Subcutaneous preadipocyte (primary cell): ENCODE data around the gene ZSCAN31. TPM values are rescaled to one million over a fixed set of nuclear protein-coding genes. Genes with fewer than 3 reads are reported as not detected.

Experiments
- small RNA-seq: library from RNA; depleted of rRNA; stranded (forward); fragments of <200 nt; gene quantifications from one replicate; pipeline ENCODE3, GENCODE V24; 2012
- total RNA-seq: library from RNA; depleted of rRNA; stranded (reverse); fragments of >200 nt; gene quantifications from 2 replicates; pipeline ENCODE4 v1.2.3, GENCODE V29; 2012

The ZSCAN31 gene
- total RNA-seq, result 0.98 and 3.7 TPM in 2 replicates

DNA sequence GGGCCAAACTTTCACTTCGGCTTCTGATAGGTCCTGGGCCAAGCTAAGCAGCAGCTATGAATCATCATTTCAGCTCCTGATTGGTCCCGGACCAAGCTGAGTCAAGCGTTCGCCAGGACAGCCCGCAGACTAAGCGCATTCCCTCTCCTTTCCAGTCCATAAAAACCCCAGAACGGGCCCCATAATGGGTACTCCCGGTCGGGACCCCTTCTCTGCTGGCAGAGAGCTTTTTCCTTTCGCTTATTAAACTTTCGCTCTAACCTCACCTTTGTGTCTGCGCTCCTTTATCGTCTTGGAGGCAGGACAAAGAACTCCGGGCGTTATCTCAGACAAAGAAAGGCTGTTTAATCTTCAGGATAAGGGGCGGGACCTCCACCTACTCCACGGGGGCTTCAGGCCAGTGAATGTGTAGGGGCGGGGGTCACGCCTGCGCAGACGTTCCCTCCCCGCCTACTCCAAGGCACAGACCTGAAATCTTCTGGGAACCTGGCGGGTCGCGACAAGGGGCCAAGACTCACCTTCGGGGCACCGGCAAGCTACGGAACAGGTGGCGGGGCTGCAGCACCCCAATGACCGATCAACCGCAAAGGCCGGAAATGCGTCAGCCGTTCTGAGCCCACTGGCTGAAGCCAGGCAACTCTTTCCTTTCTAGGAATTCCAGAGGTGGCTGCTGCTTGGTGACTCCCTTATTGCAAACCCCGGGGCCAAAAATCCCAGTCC, at the start of gene ZSCAN31:
Gene ZSCAN31, minus strand, starts transcription at position 585 of the 720 bp plus-strand sequence. CDS start 6,465 bp downstream, outside the sequence.

DNA sequence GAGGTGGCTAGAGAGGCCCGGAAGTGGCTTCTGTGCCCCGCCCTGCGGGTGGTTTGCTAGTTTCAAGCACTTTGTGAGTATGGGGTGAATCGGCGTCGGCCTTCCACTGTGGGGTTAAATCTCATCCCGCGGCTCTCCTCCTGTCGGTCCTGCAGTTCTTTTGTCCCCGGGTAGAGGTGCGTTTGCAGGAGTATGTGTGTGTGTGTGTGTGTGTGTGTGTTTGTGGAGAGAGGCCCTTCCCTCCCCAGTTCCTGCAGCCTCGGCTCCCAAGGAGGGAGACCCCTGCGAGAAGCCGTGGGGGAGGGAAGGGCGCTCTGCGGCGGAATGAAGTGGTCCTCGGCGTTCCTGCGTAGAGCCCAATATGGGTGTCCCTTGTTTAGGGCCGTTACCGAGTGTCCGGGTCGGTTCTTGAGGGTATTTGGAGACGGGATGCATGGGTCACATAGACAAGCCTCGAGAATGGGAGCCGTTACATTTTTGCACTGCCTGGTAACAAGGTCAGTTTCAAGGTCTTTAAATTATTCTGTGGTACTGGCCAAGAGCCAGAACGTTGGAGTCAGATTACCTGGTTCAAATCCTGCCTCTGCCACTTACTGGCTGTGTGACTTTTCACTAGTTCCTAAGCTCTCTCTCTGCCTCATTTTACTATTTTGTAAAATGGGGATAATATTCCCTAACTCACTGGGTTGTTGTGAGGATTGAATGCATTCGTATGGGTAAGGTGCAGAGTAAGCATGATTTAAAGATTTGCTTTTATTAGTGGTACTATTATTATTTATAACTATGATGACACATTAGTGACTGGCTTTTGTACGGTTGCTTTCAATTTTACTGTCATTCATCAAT, 14.2 kb upstream of the ZSCAN31 start, which contains the start of gene ZKSCAN3:
Gene ZKSCAN3, plus strand, starts transcription at position 56 of the 846 bp plus-strand sequence. CDS start 9,640 bp downstream, outside the sequence.

DNA sequence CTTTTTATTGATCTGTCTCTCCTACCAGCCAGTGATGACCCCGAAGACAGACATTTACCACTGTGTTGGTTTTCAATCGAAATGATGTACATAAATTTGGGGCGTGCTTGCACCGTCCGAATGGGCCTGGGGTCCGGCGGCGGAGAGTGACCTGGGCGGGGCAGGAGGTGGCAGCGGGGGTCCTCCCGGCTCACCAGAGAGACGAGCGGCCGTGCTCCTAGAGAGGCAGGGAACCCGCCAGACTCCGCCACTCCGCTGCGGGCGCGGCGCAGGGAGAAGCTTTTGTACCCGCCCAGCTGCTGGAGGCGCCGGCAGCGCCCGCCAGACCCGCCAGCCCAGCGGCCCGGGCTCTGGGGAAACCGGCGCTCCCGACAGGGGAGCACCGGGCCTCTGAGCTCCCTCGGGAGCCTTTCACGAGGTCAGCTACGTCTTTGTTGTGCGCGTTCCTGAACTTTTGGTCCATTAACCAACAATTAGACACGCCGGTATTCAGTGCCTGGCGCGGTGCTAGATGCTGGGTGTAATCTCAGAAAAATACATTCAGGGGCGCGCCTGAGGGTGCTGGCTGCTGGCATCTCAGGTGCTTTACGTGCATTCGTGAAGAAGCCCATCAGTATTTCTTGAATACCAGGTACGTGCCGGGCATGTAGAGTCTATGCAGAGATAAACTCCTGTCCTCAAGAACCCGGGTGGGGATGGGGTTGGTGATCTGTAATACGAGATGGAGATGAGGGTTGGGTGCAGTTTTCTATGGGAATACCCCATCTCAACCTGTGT, 54.5 kb downstream of the ZSCAN31 start, which contains the start of gene PGBD1:
Gene PGBD1, plus strand, starts transcription at position 285 of the 777 bp plus-strand sequence. CDS start 2,242 bp downstream, outside the sequence.

Small RNA genes lying within 50 kb of the gene (small RNA-seq; reads per million reads assigned to genes)
- gene AL021997.1 (not detected), gene AL021997.2 (not detected)

Other genes starting within 250 kb of the ZSCAN31 start
- 1.1 and 2.2 TPM in 2 replicates for gene ZSCAN16, start 211.5 kb downstream of the ZSCAN31 start, total RNA-seq
- 12.7 and 12.9 TPM in 2 replicates for gene ZKSCAN8, start 194.3 kb downstream of the ZSCAN31 start, total RNA-seq
- gene ZSCAN9, start 110.9 kb downstream of the ZSCAN31 start, total RNA-seq, result 5.5 and 7.2 TPM in 2 replicates
- gene ZKSCAN4, start 83.9 kb downstream of the ZSCAN31 start, total RNA-seq, result 4.5 and 4.8 TPM in 2 replicates
- 0.73 and 1.6 TPM in 2 replicates for gene NKAPL, start 76.9 kb downstream of the ZSCAN31 start, total RNA-seq
- 9.2 and 11.0 TPM in 2 replicates for gene ZSCAN26, start 69.0 kb downstream of the ZSCAN31 start, total RNA-seq
- gene PGBD1, start 54.6 kb downstream of the ZSCAN31 start, total RNA-seq, result 4.4 and 5.3 TPM in 2 replicates
- gene ZKSCAN3, start 13.8 kb upstream of the ZSCAN31 start, total RNA-seq, result 2.7 and 3.3 TPM in 2 replicates
- gene ZSCAN12, start 63.6 kb upstream of the ZSCAN31 start, total RNA-seq, result 4.4 and 5.1 TPM in 2 replicates
- 6.2 and 6.6 TPM in 2 replicates for gene ZSCAN23, start 107.3 kb upstream of the ZSCAN31 start, total RNA-seq
- gene GPX6, start 179.6 kb upstream of the ZSCAN31 start, total RNA-seq, result not detected in 2 replicates
- gene GPX5, start 189.7 kb upstream of the ZSCAN31 start, total RNA-seq, result not detected in 2 replicates